Trophoblast cell (in vitro differentiated cells and primary cell): Measurements from ENCODE around the gene PRXL2B.

Experiments
- DNase-seq, 2 donors: peaks; one replicate each; pipeline ENCODE4 v3.0.0-alpha.2; 2016
- H2AFZ ChIP-seq: 2 replicates; pipeline ENCODE4 v1.6.1; 2013; ENCODE audit warnings: low read length, moderate library complexity, mild to moderate bottlenecking; ENCODE audit not compliant: insufficient read depth, poor library complexity
- H2AK5ac ChIP-seq: 2 replicates; pipeline ENCODE4 v1.6.1; 2013; ENCODE audit warnings: mild to moderate bottlenecking, low read length
- H2BK120ac ChIP-seq: 2 replicates; pipeline ENCODE4 v1.6.1; 2013; ENCODE audit warnings: low read length, mild to moderate bottlenecking, moderate library complexity; ENCODE audit not compliant: insufficient read depth, poor library complexity
- H2BK12ac ChIP-seq: 2 replicates; pipeline ENCODE4 v1.6.1; 2013; ENCODE audit warnings: mild to moderate bottlenecking, low read length, moderate library complexity
- H2BK5ac ChIP-seq: 2 replicates; pipeline ENCODE4 v1.6.1; 2013; ENCODE audit warnings: low read length, low read depth, moderate library complexity, mild to moderate bottlenecking; ENCODE audit not compliant: poor library complexity
- H3K14ac ChIP-seq: 2 replicates; pipeline ENCODE4 v1.6.1; 2013; ENCODE audit warnings: mild to moderate bottlenecking, low read length
- H3K18ac ChIP-seq: 2 replicates; pipeline ENCODE4 v1.6.1; 2013; ENCODE audit warnings: mild to moderate bottlenecking, low read length
- H3K23ac ChIP-seq: 2 replicates; pipeline ENCODE4 v1.6.1; 2013; ENCODE audit warnings: low read length
- H3K27ac ChIP-seq: 2 replicates; pipeline ENCODE4 v1.5.1; 2013; ENCODE audit warnings: low read depth, mild to moderate bottlenecking, inconsistent platforms, low read length, moderate library complexity
- H3K27me3 ChIP-seq: 2 replicates; pipeline ENCODE4 v1.6.1; 2013; ENCODE audit warnings: inconsistent platforms, mild to moderate bottlenecking, low read length, moderate library complexity; ENCODE audit not compliant: insufficient read depth
- H3K36me3 ChIP-seq, 2 experiments: 1 replicate in 1 of 2; 2 replicates in 1 of 2; pipeline ENCODE4 v1.6.1; 2013; ENCODE audit warnings: low read length in 2 of 2, mild to moderate bottlenecking in 2 of 2, moderate library complexity in 1 of 2; ENCODE audit not compliant: insufficient read depth in 2 of 2, control insufficient read depth in 1 of 2
- H3K4ac ChIP-seq: 2 replicates; pipeline ENCODE4 v1.6.1; 2013; ENCODE audit warnings: low read depth, mild to moderate bottlenecking, low read length, moderate library complexity
- H3K4me1 ChIP-seq, 2 experiments: 1 replicate in 1 of 2; 2 replicates in 1 of 2; pipeline ENCODE4 v1.6.1; 2013; ENCODE audit warnings: low read length in 2 of 2, mild to moderate bottlenecking in 2 of 2, moderate library complexity in 1 of 2; ENCODE audit not compliant: insufficient read depth in 2 of 2, control insufficient read depth in 1 of 2
- H3K4me2 ChIP-seq: 2 replicates; pipeline ENCODE4 v1.6.1; 2013; ENCODE audit warnings: inconsistent platforms, mild to moderate bottlenecking, low read length, moderate library complexity
- H3K4me3 ChIP-seq: 2 replicates; pipeline ENCODE4 v1.5.1; 2013; ENCODE audit warnings: mild to moderate bottlenecking, low read depth, low read length, inconsistent platforms
- H3K79me1 ChIP-seq: one replicate; pipeline ENCODE4 v1.6.1; 2013; ENCODE audit warnings: low read length
- H3K79me2 ChIP-seq: 2 replicates; pipeline ENCODE4 v1.6.1; 2013; ENCODE audit warnings: low read length, mild to moderate bottlenecking; ENCODE audit not compliant: control insufficient read depth, insufficient read depth, poor library complexity
- H3K9ac ChIP-seq: 2 replicates; pipeline ENCODE4 v1.6.1; 2013; ENCODE audit warnings: mild to moderate bottlenecking, low read length
- H3K9me3 ChIP-seq: 2 replicates; pipeline ENCODE4 v1.6.1; 2013; ENCODE audit warnings: low read depth, mild to moderate bottlenecking, control low read depth, inconsistent platforms, low read length; ENCODE audit not compliant: insufficient read depth
- H4K12ac ChIP-seq: 2 replicates; pipeline ENCODE4 v1.6.1; 2013; ENCODE audit warnings: low read depth, mild to moderate bottlenecking, low read length, moderate library complexity
- H4K8ac ChIP-seq: 2 replicates; pipeline ENCODE4 v1.6.1; 2013; ENCODE audit warnings: low read depth, mild to moderate bottlenecking, low read length, moderate library complexity
- H4K91ac ChIP-seq: one replicate; pipeline ENCODE4 v1.6.1; 2013; ENCODE audit warnings: low read depth, mild to moderate bottlenecking, low read length, moderate library complexity
- WGBS: extraction: QIAGEN DNeasy Blood & Tissue Kit; methylation state at CpG from one replicate; pipeline ENCODE4 v1.1.7; 2013; ENCODE audit warnings: missing lambda C conversion rate; ENCODE audit not compliant: insufficient read length, insufficient coverage; ENCODE audit errors: extremely low coverage; 5-methylcytosine and 5-hydroxymethylcytosine counted together

Gene PRXL2B

GRCh38 chr1:2592672-2593071, 6.1 kb downstream of the PRXL2B start:
- Histone ChIP-seq H3K18ac (no peak overlapping the region), H3K36me3 (no peaks in the 10 kb centered on the region), H3K23ac (no peak overlapping the region), H3K27me3 (no peaks in the 10 kb centered on the region), H3K79me1 (no peaks in the 10 kb centered on the region), H2BK12ac (no peak overlapping the region), H3K4me3 (no peak overlapping the region), H3K27ac (no peak overlapping the region), H4K91ac (no peak overlapping the region), H3K4me1 (no peaks in the 10 kb centered on the region), H4K8ac (no peak overlapping the region), H3K4ac (no peak overlapping the region), H2AK5ac (no peak overlapping the region), H3K4me2 (no peak overlapping the region), H2AFZ (no peak overlapping the region), H3K9me3 (peaks cover 17% of the 10 kb centered on the region), H4K12ac (no peak overlapping the region), H3K14ac (no peak overlapping the region), H2BK5ac (no peak overlapping the region), H3K79me2 (no peaks in the 10 kb centered on the region), H3K9ac (no peak overlapping the region), H2BK120ac (no peak overlapping the region)
- no peak for DNase-seq
- no CpG with 5 or more reads among the region's 15 CpGs for WGBS

DNA sequence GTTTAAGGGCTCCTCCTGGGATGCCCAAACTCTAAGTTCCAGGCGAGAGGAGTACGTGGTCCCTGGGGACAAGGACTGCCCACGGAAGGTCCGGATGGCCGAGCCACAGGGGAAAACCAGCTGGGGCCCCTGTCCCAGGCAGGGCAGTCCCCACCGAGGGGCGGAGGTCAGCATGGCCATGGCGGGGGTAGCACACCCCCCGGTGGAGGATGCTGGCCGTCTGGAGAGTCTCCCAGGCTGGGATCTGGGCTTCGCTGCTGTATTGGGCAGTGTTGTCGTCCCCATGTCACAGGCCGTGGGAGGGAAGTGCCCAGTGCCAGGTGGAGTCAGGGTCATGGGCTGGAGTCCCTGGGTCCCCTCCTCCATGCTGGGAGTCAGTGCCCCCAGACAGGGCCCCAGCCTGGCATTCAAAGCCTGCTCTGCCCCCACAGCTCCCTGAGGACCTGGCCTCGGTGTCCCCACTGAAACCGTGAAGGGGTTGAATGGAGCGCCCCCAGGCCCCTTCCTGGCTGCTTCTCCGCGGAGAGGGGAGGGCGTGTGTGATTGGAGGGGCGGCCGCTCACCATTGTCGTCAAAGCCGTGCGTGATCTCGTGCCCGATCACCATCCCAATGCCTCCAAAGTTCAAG, 6.8 kb downstream of the PRXL2B start:
- WGBS, result no CpG with 5 or more reads among the region's 26 CpGs
- Histone ChIP-seq H3K4me1 (no peaks in the 10 kb centered on the region), H3K27me3 (no peaks in the 10 kb centered on the region), H3K18ac (no peak overlapping the region), H4K91ac (no peak overlapping the region), H2BK12ac (no peak overlapping the region), H4K8ac (no peak overlapping the region), H3K23ac (no peak overlapping the region), H3K79me2 (no peaks in the 10 kb centered on the region), H3K9ac (no peak overlapping the region), H2BK120ac (no peak overlapping the region), H3K27ac (no peak overlapping the region), H3K14ac (no peak overlapping the region), H3K4ac (no peak overlapping the region), H3K4me2 (no peak overlapping the region), H3K9me3 (peaks cover 21% of the 10 kb centered on the region), H3K36me3 (no peaks in the 10 kb centered on the region), H2AFZ (no peak overlapping the region), H4K12ac (no peak overlapping the region), H3K79me1 (no peaks in the 10 kb centered on the region), H2AK5ac (no peak overlapping the region), H3K4me3 (no peak overlapping the region), H2BK5ac (no peak overlapping the region)
- no peak for DNase-seq

- H3K27ac ChIP-seq, result no peak overlapping the region
- H2AFZ ChIP-seq, result no peak overlapping the region
- no peak overlapping the region for H3K18ac ChIP-seq
- no peaks in the 10 kb centered on the region for H3K27me3 ChIP-seq
- no peak overlapping the region for H4K8ac ChIP-seq
- H4K91ac ChIP-seq, result no peak overlapping the region
- H3K4me3 ChIP-seq, result no peak overlapping the region
- no peak overlapping the region for H2AK5ac ChIP-seq
- H3K23ac ChIP-seq, result no peak overlapping the region
- no peak overlapping the region for H3K4ac ChIP-seq
- H3K36me3 ChIP-seq, result no peaks in the 10 kb centered on the region
- no peaks in the 10 kb centered on the region for H3K79me2 ChIP-seq
- no peak overlapping the region for H4K12ac ChIP-seq
- H3K9ac ChIP-seq, result no peak overlapping the region
- no peak overlapping the region for H2BK12ac ChIP-seq
- no peaks in the 10 kb centered on the region for H3K79me1 ChIP-seq
- no peak overlapping the region for H3K14ac ChIP-seq
- peaks cover 21% of the 10 kb centered on the region for H3K9me3 ChIP-seq
- H2BK5ac ChIP-seq, result no peak overlapping the region
- DNase-seq, result no peak
- no peak overlapping the region for H3K4me2 ChIP-seq
- H2BK120ac ChIP-seq, result no peak overlapping the region
- no peaks in the 10 kb centered on the region for H3K4me1 ChIP-seq
- no CpG with 5 or more reads among the region's 20 CpGs for WGBS
These were observed 7.5 kb downstream of the PRXL2B start for GRCh38 chr1:2594001-2594640.

DNA sequence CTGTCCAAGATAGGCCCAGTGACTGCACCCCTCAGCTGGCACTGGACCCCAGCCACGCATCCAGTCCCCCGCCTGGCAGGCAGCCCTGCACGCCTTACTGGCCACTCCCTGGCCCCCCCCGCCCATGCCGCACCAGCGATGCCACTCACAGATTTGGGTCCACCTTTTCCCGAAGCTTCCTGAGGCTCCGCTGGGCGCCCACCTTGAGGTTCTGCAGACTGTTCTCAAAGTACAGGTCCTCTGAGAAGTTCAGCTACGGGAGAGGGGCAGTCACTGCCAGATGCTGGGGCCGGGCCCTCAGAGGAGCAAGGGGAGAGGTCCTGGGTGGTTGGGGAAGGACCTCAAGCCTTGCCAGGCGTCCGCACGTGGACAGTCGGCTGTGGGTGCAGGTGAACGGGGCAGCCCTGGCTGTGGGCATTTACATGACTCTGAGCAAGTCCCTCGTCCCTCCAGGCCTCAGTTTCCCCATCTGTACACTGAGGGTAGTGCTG, 8.1 kb downstream of the PRXL2B start:
- Histone ChIP-seq H3K18ac (no peak overlapping the region), H4K12ac (no peak overlapping the region), H3K14ac (no peak overlapping the region), H2BK12ac (no peak overlapping the region), H3K4me3 (no peak overlapping the region), H2AFZ (no peak overlapping the region), H3K4me1 (no peaks in the 10 kb centered on the region), H3K4me2 (no peak overlapping the region), H3K4ac (no peak overlapping the region), H2AK5ac (no peak overlapping the region), H3K27ac (no peak overlapping the region), H3K9ac (no peak overlapping the region), H3K27me3 (no peaks in the 10 kb centered on the region), H4K91ac (no peak overlapping the region), H3K79me1 (no peaks in the 10 kb centered on the region), H3K9me3 (peaks cover 21% of the 10 kb centered on the region), H2BK5ac (no peak overlapping the region), H2BK120ac (no peak overlapping the region), H4K8ac (no peak overlapping the region), H3K23ac (no peak overlapping the region), H3K36me3 (no peaks in the 10 kb centered on the region), H3K79me2 (no peaks in the 10 kb centered on the region)
- DNase-seq, result no peak
- WGBS, result no CpG with 5 or more reads among the region's 17 CpGs
